ENCODE results near the gene FAIM2. TPM values are rescaled to one million over a fixed set of nuclear protein-coding genes. Genes with fewer than 3 reads are reported as not detected.

Gene FAIM2
- total RNA-seq, 1 experiment from 2014 or later: 0.49 TPM

- POLR2A ChIA-PET: no interaction called here
- no peak overlapping the region for H3K27ac ChIP-seq (ENCODE audit: low read length)
- BruUV-seq (replicated peaks): no TSS peak
Measured at GRCh38 chr12:49825360-49825970, 78.2 kb downstream of the FAIM2 start.

DNA sequence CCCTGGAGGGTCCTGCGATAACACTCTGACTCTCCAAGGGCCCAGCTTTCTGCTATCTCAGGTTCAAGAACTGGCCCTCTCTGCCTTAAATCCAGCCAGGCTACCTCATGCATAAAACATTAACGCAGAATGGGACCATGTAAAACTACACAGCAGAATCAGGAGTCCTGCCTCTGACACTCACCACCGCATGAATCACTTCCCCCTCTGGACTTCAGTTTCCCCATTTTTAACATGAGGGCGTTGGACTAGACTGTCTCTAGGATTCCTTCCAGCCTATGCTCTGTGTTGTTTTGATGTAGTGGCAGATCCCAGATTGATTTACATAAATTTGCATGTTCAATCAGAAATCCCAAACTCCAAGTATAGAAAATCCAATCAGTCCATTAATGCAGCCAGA lies 78.8 kb downstream of the FAIM2 start:
- ATAC-seq: no peak
- in situ Hi-C loops (cut with HindIII; ENCODE audit: low pct_unique_long_range_greater_than_20kb, low sequenced_read_pairs): no loop called here
- CTCF ChIA-PET: no interaction called here
- Histone ChIP-seq H3K27ac (ENCODE audit: low read length) (no peak overlapping the region), H3K4me3 (ENCODE audit: low read depth in 2 of 2, low read length in 2 of 2) (no peak overlapping the region), H3K36me3 (ENCODE audit: control insufficient read depth, insufficient read depth, low read length) (0 out of 2 replicates have a peak, but pooled peaks cover 3% of the 10 kb centered on the region), H3K4me1 (ENCODE audit: control insufficient read depth, insufficient read depth, low read length) (peaks cover 21% of the 10 kb centered on the region), H3K9me3 (ENCODE audit: control insufficient read depth, insufficient read depth, low read depth, low read length) (no peaks in the 10 kb centered on the region), H3K27me3 (ENCODE audit: control insufficient read depth, insufficient read depth, low read length) (no peaks in the 10 kb centered on the region)
- POLR2A ChIA-PET: no interaction called here
- BruUV-seq (replicated peaks): no TSS peak
- intact Hi-C loops (cut with micrococcal nuclease; ENCODE audit: unreplicated experiment): no loop called here
- no peak for DNase-seq (ENCODE audit: low read depth, low spot score)
- TF ChIP-seq SIN3A (IDR thresholded peaks at IDR 0.05; ENCODE audit: borderline replicate concordance, insufficient read depth, low read depth, low read length): no peak
- TF ChIP-seq REST (IDR thresholded peaks at IDR 0.05; ENCODE audit: insufficient read depth in 1 of 2, low read depth in 2 of 2, low read length in 1 of 2): no peak
- TF ChIP-seq POLR2AphosphoS5 (IDR thresholded peaks at IDR 0.05; ENCODE audit: low read depth, low read length): no peak
- TF ChIP-seq, protein P1, sequence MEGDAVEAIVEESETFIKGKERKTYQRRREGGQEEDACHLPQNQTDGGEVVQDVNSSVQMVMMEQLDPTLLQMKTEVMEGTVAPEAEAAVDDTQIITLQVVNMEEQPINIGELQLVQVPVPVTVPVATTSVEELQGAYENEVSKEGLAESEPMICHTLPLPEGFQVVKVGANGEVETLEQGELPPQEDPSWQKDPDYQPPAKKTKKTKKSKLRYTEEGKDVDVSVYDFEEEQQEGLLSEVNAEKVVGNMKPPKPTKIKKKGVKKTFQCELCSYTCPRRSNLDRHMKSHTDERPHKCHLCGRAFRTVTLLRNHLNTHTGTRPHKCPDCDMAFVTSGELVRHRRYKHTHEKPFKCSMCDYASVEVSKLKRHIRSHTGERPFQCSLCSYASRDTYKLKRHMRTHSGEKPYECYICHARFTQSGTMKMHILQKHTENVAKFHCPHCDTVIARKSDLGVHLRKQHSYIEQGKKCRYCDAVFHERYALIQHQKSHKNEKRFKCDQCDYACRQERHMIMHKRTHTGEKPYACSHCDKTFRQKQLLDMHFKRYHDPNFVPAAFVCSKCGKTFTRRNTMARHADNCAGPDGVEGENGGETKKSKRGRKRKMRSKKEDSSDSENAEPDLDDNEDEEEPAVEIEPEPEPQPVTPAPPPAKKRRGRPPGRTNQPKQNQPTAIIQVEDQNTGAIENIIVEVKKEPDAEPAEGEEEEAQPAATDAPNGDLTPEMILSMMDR (IDR thresholded peaks at IDR 0.05): no peak
- no peak for TF ChIP-seq TCF7L2 (IDR thresholded peaks at IDR 0.05; ENCODE audit: low read depth, low read length)

More at GRCh38 chr12:49825360-49825970, 78.2 kb downstream of the FAIM2 start:
- CTCF ChIA-PET: no interaction called here
- TF ChIP-seq, protein P1 (IDR thresholded peaks at IDR 0.05): no peak
- TF ChIP-seq SIN3A (IDR thresholded peaks at IDR 0.05; ENCODE audit: borderline replicate concordance, insufficient read depth, low read depth, low read length) (no peak), REST (IDR thresholded peaks at IDR 0.05; ENCODE audit: insufficient read depth in 1 of 2, low read depth in 2 of 2, low read length in 1 of 2) (no peak), TCF7L2 (IDR thresholded peaks at IDR 0.05; ENCODE audit: low read depth, low read length) (no peak), POLR2AphosphoS5 (IDR thresholded peaks at IDR 0.05; ENCODE audit: low read depth, low read length) (no peak)
- Histone ChIP-seq H3K9me3 (ENCODE audit: control insufficient read depth, insufficient read depth, low read depth, low read length) (no peaks in the 10 kb centered on the region), H3K4me3 (ENCODE audit: low read depth in 2 of 2, low read length in 2 of 2) (no peak overlapping the region), H3K4me1 (ENCODE audit: control insufficient read depth, insufficient read depth, low read length) (peaks cover 21% of the 10 kb centered on the region), H3K27me3 (ENCODE audit: control insufficient read depth, insufficient read depth, low read length) (no peaks in the 10 kb centered on the region), H3K36me3 (ENCODE audit: control insufficient read depth, insufficient read depth, low read length) (0 out of 2 replicates have a peak, but pooled peaks cover 3% of the 10 kb centered on the region)
- no peak for ATAC-seq
- no peak for DNase-seq (ENCODE audit: low read depth, low spot score)
- intact Hi-C loops (cut with micrococcal nuclease; ENCODE audit: unreplicated experiment): no loop called here
- in situ Hi-C loops (cut with HindIII; ENCODE audit: low pct_unique_long_range_greater_than_20kb, low sequenced_read_pairs): no loop called here

Measured in Panc1 (cell line).